ENCODE data around the gene FSHB. TPM values are rescaled to one million over a fixed set of nuclear protein-coding genes. Genes with fewer than 3 reads are reported as not detected.

Gene FSHB
- total RNA-seq, 1 donor = not detected

Other genes with a start within 250 kb of the FSHB start
- not detected for gene KCNA4, start 214.0 kb upstream of the FSHB start, total RNA-seq
- gene ARL14EP, start 92.1 kb downstream of the FSHB start, total RNA-seq = 25.4 TPM